ENCODE data around the gene CGNL1.

Gene CGNL1

DNA sequence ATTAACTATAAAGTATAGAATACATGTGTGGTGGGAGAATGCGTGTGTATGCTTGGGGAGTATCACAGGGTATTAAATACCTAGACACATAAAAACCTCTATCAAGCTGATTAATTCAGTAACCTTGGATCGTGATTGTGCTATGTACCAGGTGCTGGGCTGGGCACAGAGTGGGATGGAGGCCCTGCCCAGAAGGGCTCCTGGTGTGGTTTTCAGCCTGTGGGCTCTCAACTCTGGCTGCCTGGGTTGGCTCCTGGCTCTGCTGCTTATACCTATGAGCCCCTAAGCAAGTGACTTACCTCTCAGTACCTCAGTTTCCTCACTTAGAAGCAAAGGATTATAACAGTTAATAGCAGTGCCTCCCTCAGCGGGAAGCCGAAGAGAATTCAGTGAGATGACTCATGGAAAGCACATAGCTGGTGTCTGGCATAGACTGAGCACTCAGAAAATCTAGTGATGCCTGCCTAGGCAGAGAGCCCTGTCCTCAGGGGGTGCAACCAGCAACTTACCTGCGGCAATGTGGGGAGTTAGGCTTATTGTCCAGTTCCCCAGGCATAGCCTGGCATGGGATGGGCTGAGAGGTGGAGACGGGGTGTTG, 124.8 kb downstream of the CGNL1 start:
- in situ Hi-C loops (cut with MboI; ENCODE audit: low sequenced_read_pairs), result no loop called here
- H3K4me3 ChIP-seq, result no peak overlapping the region
- H3K4me1 ChIP-seq, result no peaks in the 10 kb centered on the region; the same call in 1 of the 2 replicates
- H3K27me3 ChIP-seq (ENCODE audit: low read depth), result no peaks in the 10 kb centered on the region
- H3K36me3 ChIP-seq (replicated peaks), result no peaks in the 10 kb centered on the region
- H3K9me3 ChIP-seq, result no peaks in the 10 kb centered on the region
- no peak for DNase-seq (ENCODE audit: low spot score in 2 of 2)

DNA sequence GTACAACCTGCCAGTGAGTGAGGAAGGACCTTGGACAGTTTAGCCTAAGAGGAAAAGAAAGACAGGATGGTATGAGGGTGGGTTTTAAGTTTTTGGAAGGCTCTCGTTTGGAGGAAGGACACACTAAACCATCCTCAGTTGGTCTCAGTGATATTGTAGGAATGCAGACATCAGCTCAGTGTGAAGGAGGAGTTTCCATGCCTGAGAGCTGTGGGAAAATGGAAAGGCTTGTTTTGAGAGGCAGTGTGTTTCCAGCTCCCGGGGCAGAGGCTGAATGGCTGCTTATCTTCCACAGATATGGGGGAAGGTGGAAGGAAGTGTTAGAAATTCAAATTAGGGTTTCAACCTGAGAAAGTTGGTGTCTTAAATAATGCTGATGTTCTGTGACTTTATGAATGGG, 125.8 kb downstream of the CGNL1 start:
- H3K36me3 ChIP-seq (replicated peaks), result no peaks in the 10 kb centered on the region
- H3K4me1 ChIP-seq, result no peaks in the 10 kb centered on the region; the same call in 1 of the 2 replicates
- no peak overlapping the region for H3K4me3 ChIP-seq
- H3K9me3 ChIP-seq, result no peaks in the 10 kb centered on the region
- no peak for DNase-seq (ENCODE audit: low spot score in 2 of 2)
- in situ Hi-C loops (cut with MboI; ENCODE audit: low sequenced_read_pairs), result no loop called here
- no peaks in the 10 kb centered on the region for H3K27me3 ChIP-seq (ENCODE audit: low read depth)

GRCh38 chr15:57503051-57503702, 126.9 kb downstream of the CGNL1 start:
- H3K4me1 ChIP-seq, result no peaks in the 10 kb centered on the region; the same call in 1 of the 2 replicates
- H3K9me3 ChIP-seq, result no peaks in the 10 kb centered on the region
- H3K36me3 ChIP-seq (replicated peaks), result no peaks in the 10 kb centered on the region
- H3K27me3 ChIP-seq (ENCODE audit: low read depth), result no peaks in the 10 kb centered on the region
- in situ Hi-C loops (cut with MboI; ENCODE audit: low sequenced_read_pairs), result no loop called here
- peak in 1 of 2 experiments; percentile 41 for DNase-seq (ENCODE audit: low spot score in 2 of 2)
- no peak overlapping the region for H3K4me3 ChIP-seq

GRCh38 chr15:57503911-57504598, 127.8 kb downstream of the CGNL1 start:
- in situ Hi-C loops (cut with MboI; ENCODE audit: low sequenced_read_pairs), result no loop called here
- H3K36me3 ChIP-seq (replicated peaks), result no peaks in the 10 kb centered on the region
- no peaks in the 10 kb centered on the region for H3K27me3 ChIP-seq (ENCODE audit: low read depth)
- no peaks in the 10 kb centered on the region; the same call in 1 of the 2 replicates for H3K4me1 ChIP-seq
- H3K9me3 ChIP-seq, result no peaks in the 10 kb centered on the region
- H3K4me3 ChIP-seq, result no peak overlapping the region
- DNase-seq (ENCODE audit: low spot score in 2 of 2), result no peak

GRCh38 chr15:57504599-57504940, 128.3 kb downstream of the CGNL1 start:
- in situ Hi-C loops (cut with MboI; ENCODE audit: low sequenced_read_pairs), result no loop called here
- H3K4me3 ChIP-seq, result no peak overlapping the region
- no peaks in the 10 kb centered on the region for H3K9me3 ChIP-seq
- no peaks in the 10 kb centered on the region for H3K36me3 ChIP-seq (replicated peaks)
- H3K4me1 ChIP-seq, result no peaks in the 10 kb centered on the region; the same call in 1 of the 2 replicates
- no peak for DNase-seq (ENCODE audit: low spot score in 2 of 2)
- no peaks in the 10 kb centered on the region for H3K27me3 ChIP-seq (ENCODE audit: low read depth)

- H3K4me3 ChIP-seq, result no peak overlapping the region
- no peaks in the 10 kb centered on the region; the same call in 1 of the 2 replicates for H3K4me1 ChIP-seq
- no peaks in the 10 kb centered on the region for H3K9me3 ChIP-seq
- no peaks in the 10 kb centered on the region for H3K36me3 ChIP-seq (replicated peaks)
- H3K27me3 ChIP-seq (ENCODE audit: low read depth), result no peaks in the 10 kb centered on the region
- in situ Hi-C loops (cut with MboI; ENCODE audit: low sequenced_read_pairs), result no loop called here
- DNase-seq (ENCODE audit: low spot score in 2 of 2), result no peak
Measured at GRCh38 chr15:57505056-57505715, 128.9 kb downstream of the CGNL1 start.

- no peak overlapping the region for H3K4me3 ChIP-seq
- no peaks in the 10 kb centered on the region; the same call in 1 of the 2 replicates for H3K4me1 ChIP-seq
- H3K27me3 ChIP-seq (ENCODE audit: low read depth), result no peaks in the 10 kb centered on the region
- DNase-seq (ENCODE audit: low spot score in 2 of 2), result no peak
- H3K36me3 ChIP-seq (replicated peaks), result no peaks in the 10 kb centered on the region
- in situ Hi-C loops (cut with MboI; ENCODE audit: low sequenced_read_pairs), result no loop called here
- no peaks in the 10 kb centered on the region for H3K9me3 ChIP-seq
Measured at GRCh38 chr15:57505949-57506391, 129.7 kb downstream of the CGNL1 start.

GRCh38 chr15:57506422-57506821, 130.1 kb downstream of the CGNL1 start:
- Histone ChIP-seq H3K27me3 (ENCODE audit: low read depth) (no peaks in the 10 kb centered on the region), H3K4me3 (no peak overlapping the region), H3K36me3 (replicated peaks) (no peaks in the 10 kb centered on the region), H3K9me3 (no peaks in the 10 kb centered on the region), H3K4me1 (no peaks in the 10 kb centered on the region; the same call in 1 of the 2 replicates)
- peak in 1 of 2 experiments; percentile 29 for DNase-seq (ENCODE audit: low spot score in 2 of 2)
- in situ Hi-C loops (cut with MboI; ENCODE audit: low sequenced_read_pairs), result no loop called here

- in situ Hi-C loops (cut with MboI; ENCODE audit: low sequenced_read_pairs), result no loop called here
- Histone ChIP-seq H3K4me3 (no peak overlapping the region), H3K27me3 (ENCODE audit: low read depth) (no peaks in the 10 kb centered on the region), H3K9me3 (no peaks in the 10 kb centered on the region), H3K4me1 (no peaks in the 10 kb centered on the region; the same call in 1 of the 2 replicates), H3K36me3 (replicated peaks) (no peaks in the 10 kb centered on the region)
- no peak for DNase-seq (ENCODE audit: low spot score in 2 of 2)
Measured at GRCh38 chr15:57507111-57507510, 130.8 kb downstream of the CGNL1 start.

- Histone ChIP-seq H3K36me3 (replicated peaks) (no peaks in the 10 kb centered on the region), H3K9me3 (no peaks in the 10 kb centered on the region), H3K27me3 (ENCODE audit: low read depth) (no peaks in the 10 kb centered on the region), H3K4me3 (no peak overlapping the region), H3K4me1 (no peaks in the 10 kb centered on the region; the same call in 1 of the 2 replicates)
- in situ Hi-C loops (cut with MboI; ENCODE audit: low sequenced_read_pairs), result no loop called here
- no peak for DNase-seq (ENCODE audit: low spot score in 2 of 2)
Measured at GRCh38 chr15:57509126-57509525, 132.8 kb downstream of the CGNL1 start.

DNA sequence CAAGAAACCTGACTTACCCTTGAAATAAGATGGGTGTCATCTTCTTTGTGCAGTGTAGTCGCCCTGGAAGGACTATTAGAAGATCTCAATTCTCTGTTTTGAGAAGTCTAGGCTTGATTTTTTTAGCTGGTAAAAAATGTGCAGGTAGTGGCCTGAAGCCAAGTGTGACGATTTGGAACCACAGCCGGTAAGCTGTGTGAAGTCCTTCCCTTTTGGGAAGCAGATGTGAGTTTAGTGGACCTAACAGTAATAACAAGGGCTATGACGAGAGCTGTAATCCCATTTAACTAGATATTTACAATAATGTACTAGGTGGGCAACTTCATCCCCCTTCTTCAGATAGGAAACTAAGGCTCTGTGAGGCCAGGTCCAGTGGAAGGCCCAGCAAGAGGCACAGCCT, 133.7 kb downstream of the CGNL1 start:
- in situ Hi-C loops (cut with MboI; ENCODE audit: low sequenced_read_pairs), result no loop called here
- no peak for DNase-seq (ENCODE audit: low spot score in 2 of 2)

GRCh38 chr15:57510647-57511046, 134.3 kb downstream of the CGNL1 start:
- in situ Hi-C loops (cut with MboI; ENCODE audit: low sequenced_read_pairs), result no loop called here

More for the DNA sequence above, 133.7 kb downstream of the CGNL1 start:
- H3K4me3 ChIP-seq, result no peak overlapping the region
- no peaks in the 10 kb centered on the region for H3K9me3 ChIP-seq
- no peaks in the 10 kb centered on the region for H3K27me3 ChIP-seq (ENCODE audit: low read depth)
- H3K4me1 ChIP-seq, result no peaks in the 10 kb centered on the region; the same call in 1 of the 2 replicates
- H3K36me3 ChIP-seq (replicated peaks), result no peaks in the 10 kb centered on the region

DNA sequence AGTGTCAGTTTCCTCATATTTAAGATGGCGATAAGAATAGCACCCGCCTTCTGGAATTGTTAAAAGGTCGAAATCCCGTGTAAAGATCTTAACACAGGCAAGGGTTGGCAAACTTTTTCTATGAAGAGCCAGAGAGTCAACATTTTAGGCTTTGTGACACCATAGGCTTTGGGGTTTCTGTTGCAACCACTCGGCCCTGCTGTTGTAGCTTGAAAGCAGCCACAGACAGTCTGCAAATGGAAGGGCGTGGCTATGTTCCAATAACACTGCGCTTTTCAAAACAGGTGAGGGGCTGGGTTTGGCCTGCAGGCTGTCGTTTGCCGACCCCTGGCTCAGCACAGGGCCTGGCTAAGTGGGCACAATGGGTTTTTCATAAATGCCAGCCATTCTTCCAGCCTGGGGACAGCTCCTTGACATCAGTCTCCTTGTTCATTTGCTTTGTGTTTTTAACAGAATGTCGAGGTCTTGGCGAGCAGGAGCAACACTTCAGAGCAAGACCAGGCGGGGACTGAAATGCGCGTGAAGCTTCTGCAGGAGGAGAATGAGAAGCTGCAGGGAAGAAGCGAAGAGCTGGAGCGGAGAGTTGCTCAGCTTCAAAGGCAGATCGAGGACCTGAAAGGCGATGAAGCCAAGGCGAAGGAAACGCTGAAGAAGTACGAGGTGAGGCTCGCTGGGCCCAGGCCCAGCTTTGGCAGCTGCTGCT, 140.2 kb downstream of the CGNL1 start:
- Histone ChIP-seq H3K36me3 (replicated peaks) (no peaks in the 10 kb centered on the region), H3K9me3 (no peaks in the 10 kb centered on the region), H3K4me3 (no peak overlapping the region), H3K4me1 (no peaks in the 10 kb centered on the region), H3K27me3 (ENCODE audit: low read depth) (no peaks in the 10 kb centered on the region)
- in situ Hi-C loops (cut with MboI; ENCODE audit: low sequenced_read_pairs), result no loop called here
- no peak for DNase-seq (ENCODE audit: low spot score in 2 of 2)

More at GRCh38 chr15:57510647-57511046, 134.3 kb downstream of the CGNL1 start:
- H3K36me3 ChIP-seq (replicated peaks), result no peaks in the 10 kb centered on the region
- no peak overlapping the region for H3K4me3 ChIP-seq
- no peaks in the 10 kb centered on the region for H3K9me3 ChIP-seq
- H3K27me3 ChIP-seq (ENCODE audit: low read depth), result no peaks in the 10 kb centered on the region
- DNase-seq (ENCODE audit: low spot score in 2 of 2), result no peak
- H3K4me1 ChIP-seq, result no peaks in the 10 kb centered on the region
